Astrocyte (in vitro differentiated cells and primary cell): Measurements from ENCODE around the gene NPY2R. TPM values are rescaled to one million over a fixed set of nuclear protein-coding genes. Genes with fewer than 3 reads are reported as not detected.

ENCODE experiments used
- DNase-seq: peaks from one replicate; pipeline ENCODE4 v3.0.0-alpha.2; 2010; ENCODE audit warnings: low read depth
- FAIRE-seq: peaks from 2 replicates; lab custom pipeline; 2011; peaks lifted over from hg19 to GRCh38; lab: Jason Lieb, UNC
- H2AFZ ChIP-seq: 2 replicates; pipeline ENCODE4 v1.6.0; 2012; ENCODE audit warnings: low read depth, low read length, inconsistent platforms
- H3K27ac ChIP-seq: 2 replicates; pipeline ENCODE4 v1.5.1; 2011; ENCODE audit warnings: low read depth, low read length, inconsistent platforms
- H3K27me3 ChIP-seq: 2 replicates; pipeline ENCODE4 v1.6.0; 2011; ENCODE audit warnings: low read length, inconsistent platforms; ENCODE audit not compliant: insufficient read depth
- H3K36me3 ChIP-seq: 2 replicates; pipeline ENCODE4 v1.5.1; 2011; ENCODE audit warnings: low read length, inconsistent platforms; ENCODE audit not compliant: insufficient read depth
- H3K4me1 ChIP-seq: 2 replicates; pipeline ENCODE4 v1.5.1; 2011; ENCODE audit warnings: low read length, inconsistent platforms; ENCODE audit not compliant: insufficient read depth
- H3K4me2 ChIP-seq: 2 replicates; pipeline ENCODE4 v1.6.0; 2012; ENCODE audit warnings: low read length, inconsistent platforms
- H3K4me3 ChIP-seq: 2 replicates; pipeline ENCODE4 v1.5.1; 2011; ENCODE audit warnings: low read depth, mild to moderate bottlenecking, low read length, inconsistent platforms; ENCODE audit not compliant: insufficient read depth
- H3K79me2 ChIP-seq: 2 replicates; pipeline ENCODE4 v1.6.0; 2012; ENCODE audit warnings: mild to moderate bottlenecking, low read length, inconsistent platforms; ENCODE audit not compliant: insufficient read depth
- H3K9ac ChIP-seq: 2 replicates; pipeline ENCODE4 v1.6.0; 2012; ENCODE audit warnings: mild to moderate bottlenecking, low read length, inconsistent platforms
- H3K9me3 ChIP-seq: 2 replicates; pipeline ENCODE4 v1.5.1; 2012; ENCODE audit warnings: low read depth, mild to moderate bottlenecking, low read length, inconsistent platforms; ENCODE audit not compliant: insufficient read depth
- H4K20me1 ChIP-seq: 2 replicates; pipeline ENCODE4 v1.6.0; 2012; ENCODE audit warnings: low read length, inconsistent platforms; ENCODE audit not compliant: insufficient read depth
- H3K27ac Mint-ChIP-seq: one replicate; pipeline ENCODE4 v1.8.0; 2021; ENCODE audit warnings: mild to moderate bottlenecking, mixed read lengths; ENCODE audit not compliant: unreplicated experiment
- H3K27me3 Mint-ChIP-seq: one replicate; pipeline ENCODE4 v1.8.0; 2021; ENCODE audit warnings: low read depth, mixed read lengths; ENCODE audit not compliant: unreplicated experiment
- H3K36me3 Mint-ChIP-seq: one replicate; pipeline ENCODE4 v1.8.0; 2021; ENCODE audit warnings: low read depth, mixed read lengths; ENCODE audit not compliant: unreplicated experiment
- H3K4me1 Mint-ChIP-seq: one replicate; pipeline ENCODE4 v1.8.0; 2021; ENCODE audit warnings: low read depth, mixed read lengths; ENCODE audit not compliant: unreplicated experiment
- H3K4me3 Mint-ChIP-seq: one replicate; pipeline ENCODE4 v1.8.0; 2021; ENCODE audit warnings: mild to moderate bottlenecking, moderate library complexity, mixed read lengths; ENCODE audit not compliant: unreplicated experiment
- H3K9me3 Mint-ChIP-seq: one replicate; pipeline ENCODE4 v1.8.0; 2021; ENCODE audit warnings: mild to moderate bottlenecking, mixed read lengths; ENCODE audit not compliant: unreplicated experiment
- CTCF ChIP-seq: IDR thresholded peaks from 2 replicates; pipeline ENCODE4 v1.5.1; 2011; ENCODE audit warnings: low read depth, mild to moderate bottlenecking, inconsistent platforms, low read length, moderate library complexity; ENCODE audit not compliant: insufficient read depth
- EZH2 ChIP-seq: IDR thresholded peaks from 2 replicates; pipeline ENCODE4 v1.6.1; 2012; ENCODE audit warnings: mild to moderate bottlenecking, low read length, inconsistent platforms; ENCODE audit not compliant: insufficient read depth
- total RNA-seq: library from RNA; stranded (reverse); gene quantifications from 2 replicates; pipeline ENCODE4 v1.2.1, GENCODE V29; 2021

The NPY2R gene
- total RNA-seq, 1 donor from 2014 or later: 0.09 TPM

DNA sequence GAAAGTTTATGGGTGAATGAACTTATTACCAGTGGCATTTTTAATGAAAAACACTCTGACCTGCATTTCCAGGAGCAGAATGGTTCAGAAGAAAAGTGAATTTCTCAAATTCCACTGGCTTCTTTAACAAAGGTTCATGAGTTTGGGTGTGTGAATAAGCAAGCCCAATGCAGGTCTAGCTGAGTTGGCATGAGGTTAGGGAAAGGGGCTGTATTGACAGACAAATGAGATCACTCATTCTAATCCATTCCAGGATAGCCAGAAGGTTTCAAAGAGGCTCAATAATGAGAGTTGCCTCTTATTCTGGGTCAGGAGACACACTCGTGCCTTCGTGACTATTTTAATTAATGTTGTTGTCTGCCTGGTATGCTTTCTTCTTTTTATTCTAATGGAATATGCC, 43.7 kb upstream of the NPY2R start:
- H3K9me3 ChIP-seq: no peaks in the 10 kb centered on the region
- no peak for TF ChIP-seq EZH2
- TF ChIP-seq CTCF: no peak
- no peak overlapping the region for H3K27ac ChIP-seq
- Mint-ChIP-seq H3K9me3 (no peaks in the 10 kb centered on the region), H3K4me1 (no peaks in the 10 kb centered on the region), H3K4me3 (no peak overlapping the region), H3K36me3 (no peaks in the 10 kb centered on the region), H3K27ac (no peak overlapping the region), H3K27me3 (no peaks in the 10 kb centered on the region)
- no peaks in the 10 kb centered on the region for H4K20me1 ChIP-seq
- H3K4me2 ChIP-seq: no peak overlapping the region
- H3K36me3 ChIP-seq: no peaks in the 10 kb centered on the region
- H3K4me3 ChIP-seq: no peak overlapping the region
- DNase-seq (no peak), FAIRE-seq (no peak)
- H3K79me2 ChIP-seq: no peaks in the 10 kb centered on the region
- no peak overlapping the region for H2AFZ ChIP-seq
- H3K27me3 ChIP-seq: no peaks in the 10 kb centered on the region
- no peak overlapping the region for H3K9ac ChIP-seq
- no peaks in the 10 kb centered on the region for H3K4me1 ChIP-seq

DNA sequence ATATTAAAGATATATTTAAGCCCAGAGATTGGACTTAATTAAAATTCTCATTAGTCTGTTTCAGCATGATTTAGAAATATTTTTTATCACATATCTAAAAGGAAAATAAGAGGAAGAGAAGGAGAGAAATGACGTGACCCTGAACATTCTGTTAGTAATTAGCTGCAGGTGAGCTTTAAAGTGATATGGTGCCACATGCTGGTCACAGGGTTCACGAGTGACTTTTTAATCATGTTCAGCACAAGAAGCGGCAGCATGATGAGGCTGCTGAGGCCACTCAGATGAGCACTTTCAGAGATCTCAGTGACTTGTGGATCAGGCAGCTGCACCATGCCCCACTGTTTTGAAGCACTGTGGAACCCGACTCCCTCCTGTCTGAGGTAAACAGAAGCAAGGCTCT, 37.9 kb upstream of the NPY2R start:
- Mint-ChIP-seq H3K9me3 (no peaks in the 10 kb centered on the region), H3K27ac (no peak overlapping the region), H3K4me1 (no peaks in the 10 kb centered on the region), H3K4me3 (no peak overlapping the region), H3K36me3 (no peaks in the 10 kb centered on the region), H3K27me3 (no peaks in the 10 kb centered on the region)
- Histone ChIP-seq H3K36me3 (no peaks in the 10 kb centered on the region), H3K4me2 (no peak overlapping the region), H3K79me2 (no peaks in the 10 kb centered on the region), H3K27ac (no peak overlapping the region), H3K9me3 (no peaks in the 10 kb centered on the region), H2AFZ (no peak overlapping the region), H3K4me1 (no peaks in the 10 kb centered on the region), H3K4me3 (no peak overlapping the region), H4K20me1 (no peaks in the 10 kb centered on the region), H3K9ac (no peak overlapping the region), H3K27me3 (no peaks in the 10 kb centered on the region)
- DNase-seq: no peak
- no peak for TF ChIP-seq CTCF
- TF ChIP-seq EZH2: no peak
- FAIRE-seq: no peak

DNA sequence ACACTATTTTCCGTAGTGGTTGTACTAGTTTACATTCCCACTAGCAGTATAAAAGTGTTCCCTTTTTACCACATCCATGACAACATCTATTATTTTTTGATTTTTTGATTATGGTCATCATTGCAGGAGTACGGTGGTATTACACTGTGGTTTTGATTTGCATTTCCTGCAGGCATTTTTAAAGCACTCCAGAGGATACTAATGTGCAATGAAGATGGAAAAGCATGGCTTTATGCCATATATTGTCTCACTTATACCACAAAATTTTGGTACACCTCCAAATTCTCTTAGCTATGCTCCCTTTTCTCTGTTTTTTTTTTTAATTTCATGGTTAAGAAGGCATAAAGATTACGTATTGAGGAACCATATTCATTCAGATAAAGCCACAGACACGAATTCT, 35.1 kb upstream of the NPY2R start:
- H3K27me3 ChIP-seq: no peaks in the 10 kb centered on the region
- no peak overlapping the region for H3K9ac ChIP-seq
- H4K20me1 ChIP-seq: no peaks in the 10 kb centered on the region
- TF ChIP-seq CTCF (no peak), EZH2 (no peak)
- DNase-seq (peak; percentile 8), FAIRE-seq (no peak)
- H3K9me3 ChIP-seq: no peaks in the 10 kb centered on the region
- Mint-ChIP-seq H3K9me3 (no peaks in the 10 kb centered on the region), H3K27ac (no peak overlapping the region), H3K4me3 (no peak overlapping the region), H3K36me3 (no peaks in the 10 kb centered on the region), H3K4me1 (no peaks in the 10 kb centered on the region), H3K27me3 (no peaks in the 10 kb centered on the region)
- H3K4me2 ChIP-seq: no peak overlapping the region
- H2AFZ ChIP-seq: no peak overlapping the region
- H3K36me3 ChIP-seq: no peaks in the 10 kb centered on the region
- no peaks in the 10 kb centered on the region for H3K79me2 ChIP-seq
- no peak overlapping the region for H3K4me3 ChIP-seq
- no peak overlapping the region for H3K27ac ChIP-seq
- no peaks in the 10 kb centered on the region for H3K4me1 ChIP-seq
